Fibroblast of the aortic adventitia (primary cell): ENCODE results near the gene IL4R. TPM values are rescaled to one million over a fixed set of nuclear protein-coding genes. Genes with fewer than 3 reads are reported as not detected.

Experiments used
- DNase-seq: peaks from one replicate; pipeline ENCODE4 v3.0.0-alpha.2; 2010; ENCODE audit warnings: low read depth
- H3K4me3 ChIP-seq: 2 replicates; pipeline ENCODE4 v1.5.1; 2011; ENCODE audit warnings: low read depth, mild to moderate bottlenecking, control low read depth, low read length, moderate library complexity
- CTCF ChIP-seq: IDR thresholded peaks from 2 replicates; pipeline ENCODE4 v1.5.1; 2011; ENCODE audit warnings: mild to moderate bottlenecking, low read length, control low read depth, inconsistent platforms; ENCODE audit not compliant: insufficient read depth
- total RNA-seq: library from RNA; depleted of rRNA; stranded (reverse); fragments of >200 nt; gene quantifications from 2 replicates; pipeline ENCODE4 v1.2.3, GENCODE V29; 2012; ENCODE audit warnings: low replicate concordance

IL4R gene
- total RNA-seq, 1 donor = 25.6 TPM

GRCh38 chr16:27402569-27402963 is 88.8 kb downstream of the IL4R start:
- H3K4me3 ChIP-seq = no peak overlapping the region
- DNase-seq = no peak
- no peak for TF ChIP-seq CTCF

- no peak for DNase-seq
- H3K4me3 ChIP-seq = no peak overlapping the region
- no peak for TF ChIP-seq CTCF
Observed at GRCh38 chr16:27402964-27403600, 89.3 kb downstream of the IL4R start.

GRCh38 chr16:27403601-27403992 is 89.8 kb downstream of the IL4R start:
- no peak for TF ChIP-seq CTCF
- H3K4me3 ChIP-seq = no peak overlapping the region
- DNase-seq = no peak

GRCh38 chr16:27404163-27404823 is 90.5 kb downstream of the IL4R start:
- TF ChIP-seq CTCF = no peak
- no peak for DNase-seq
- H3K4me3 ChIP-seq = no peak overlapping the region

GRCh38 chr16:27405546-27406451 is 92.0 kb downstream of the IL4R start:
- DNase-seq = peak; percentile 61
- TF ChIP-seq CTCF = no peak
- no peak overlapping the region for H3K4me3 ChIP-seq

GRCh38 chr16:27406511-27407128 is 92.8 kb downstream of the IL4R start:
- H3K4me3 ChIP-seq = no peak overlapping the region
- TF ChIP-seq CTCF = no peak
- no peak for DNase-seq
